Measurements from ENCODE around the gene DYRK2.

GRCh38 chr12:67621926-67622325 is 26.6 kb upstream of the DYRK2 start:
- TF ChIP-seq EZH2 (IDR thresholded peaks at IDR 0.05; ENCODE audit: insufficient read depth, poor library complexity, severe bottlenecking) (no peak), EZH2phosphoT487 (IDR thresholded peaks at IDR 0.05; ENCODE audit: insufficient read depth, low read depth) (no peak)

Measured in GM23248 (cell line).